Activated CD8-positive, alpha-beta memory T cell treated with anti-CD3 and anti-CD28 coated beads, Interleukin-2, amount 50 U/mL, for 1 hour (primary cell): Measurements from ENCODE around the gene ARSA.
"Not testable (repeated sequence)": the region's sequence is repeated elsewhere in the genome, so short reads cannot be mapped to it uniquely, and the experiment has no call there.

ENCODE experiments used
- DNase-seq: peaks from one replicate; pipeline ENCODE4 v3.0.0-alpha.2; 2020; ENCODE audit errors: extremely low read depth

The ARSA gene

DNA sequence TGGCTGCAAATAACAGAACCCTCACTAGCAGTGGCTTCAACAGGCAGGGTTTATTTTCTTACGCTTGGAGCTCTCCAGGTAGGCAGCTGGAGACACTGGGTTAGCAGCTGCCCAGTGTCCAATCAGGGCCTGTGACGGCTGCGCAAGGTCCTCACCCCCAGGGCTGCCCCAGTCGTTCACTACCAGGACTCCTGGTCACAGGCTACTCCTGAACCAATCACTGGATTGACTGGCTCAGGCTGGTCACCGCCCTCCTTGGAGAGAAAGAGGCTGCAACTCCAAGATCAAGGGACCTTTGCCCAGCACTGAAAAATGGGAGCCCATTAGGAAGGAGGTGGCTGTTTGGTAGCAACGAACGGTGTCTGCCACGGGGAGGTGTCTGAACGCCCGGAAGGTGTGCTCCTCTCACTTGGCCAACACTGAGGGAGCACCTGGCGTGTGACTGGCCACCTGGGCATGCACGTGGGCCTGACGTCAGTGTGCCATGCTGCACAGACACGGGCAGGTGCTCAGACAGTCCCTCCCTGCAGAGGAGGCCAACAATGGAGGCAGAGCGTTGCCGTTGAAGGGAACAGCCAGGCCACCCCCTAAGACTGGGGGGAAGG, 5.1 kb downstream of the ARSA start:
- no peak for DNase-seq

DNA sequence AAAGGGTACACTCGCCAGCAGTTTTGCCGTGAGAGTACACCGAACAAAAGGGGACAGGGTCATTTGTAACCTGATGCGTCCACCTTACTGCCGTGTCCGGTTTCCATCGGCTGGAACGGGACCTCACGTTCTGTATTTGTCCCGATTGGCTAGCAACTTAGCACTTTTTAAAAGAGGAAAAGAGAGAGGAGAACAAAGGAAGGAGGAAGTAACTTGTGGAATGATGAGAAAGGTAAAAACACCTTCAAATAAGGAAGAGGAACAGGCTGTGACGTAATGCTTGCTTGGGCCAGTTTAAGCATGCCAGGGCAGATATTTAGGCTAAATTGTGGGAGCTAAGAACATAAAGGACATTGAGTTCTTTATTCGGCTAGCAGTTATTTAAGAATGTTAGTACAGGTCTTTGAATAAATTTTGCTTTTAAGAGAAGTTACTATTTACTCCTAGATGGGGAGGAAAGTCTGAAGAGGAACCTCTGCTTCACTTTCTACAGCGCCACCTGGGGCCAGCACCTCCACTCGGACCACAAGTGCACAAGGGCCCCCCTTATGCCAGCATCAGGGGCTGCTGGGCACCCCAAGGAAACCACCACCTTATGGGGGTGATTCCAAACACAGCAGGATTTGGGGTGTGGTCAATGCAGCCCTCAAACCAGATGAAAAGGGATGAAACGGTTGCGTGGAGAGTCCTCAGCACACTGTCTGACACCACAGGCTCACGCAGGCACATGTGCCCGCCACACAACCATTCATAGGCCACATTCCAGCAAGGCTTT, 5.8 kb downstream of the ARSA start:
- DNase-seq, result no peak

DNA sequence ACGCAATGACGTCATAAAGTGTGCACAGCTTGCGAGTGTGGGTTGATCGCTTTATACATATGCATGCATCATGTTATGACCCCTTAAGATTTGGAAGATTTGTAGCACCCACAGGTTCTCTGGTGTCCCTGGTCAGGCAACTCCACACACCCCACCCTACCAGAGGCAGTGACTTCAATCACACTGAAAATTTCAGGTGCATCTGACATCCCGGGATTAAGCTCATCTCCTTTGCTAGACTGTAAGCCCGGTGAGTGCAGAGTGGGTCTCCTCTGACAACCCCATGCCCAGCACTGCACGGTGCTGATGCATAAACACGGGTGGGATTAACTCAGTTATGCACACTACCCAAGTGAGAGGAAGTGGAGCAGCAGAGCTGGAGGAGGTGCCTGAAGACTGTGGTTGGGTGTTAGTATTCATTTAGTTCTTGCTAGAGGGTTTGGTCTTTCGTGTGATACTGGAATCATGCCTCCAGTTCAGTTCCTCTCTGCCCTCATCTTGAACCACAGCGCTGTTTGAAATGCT, 6.5 kb downstream of the ARSA start:
- peak; percentile 29 for DNase-seq

DNA sequence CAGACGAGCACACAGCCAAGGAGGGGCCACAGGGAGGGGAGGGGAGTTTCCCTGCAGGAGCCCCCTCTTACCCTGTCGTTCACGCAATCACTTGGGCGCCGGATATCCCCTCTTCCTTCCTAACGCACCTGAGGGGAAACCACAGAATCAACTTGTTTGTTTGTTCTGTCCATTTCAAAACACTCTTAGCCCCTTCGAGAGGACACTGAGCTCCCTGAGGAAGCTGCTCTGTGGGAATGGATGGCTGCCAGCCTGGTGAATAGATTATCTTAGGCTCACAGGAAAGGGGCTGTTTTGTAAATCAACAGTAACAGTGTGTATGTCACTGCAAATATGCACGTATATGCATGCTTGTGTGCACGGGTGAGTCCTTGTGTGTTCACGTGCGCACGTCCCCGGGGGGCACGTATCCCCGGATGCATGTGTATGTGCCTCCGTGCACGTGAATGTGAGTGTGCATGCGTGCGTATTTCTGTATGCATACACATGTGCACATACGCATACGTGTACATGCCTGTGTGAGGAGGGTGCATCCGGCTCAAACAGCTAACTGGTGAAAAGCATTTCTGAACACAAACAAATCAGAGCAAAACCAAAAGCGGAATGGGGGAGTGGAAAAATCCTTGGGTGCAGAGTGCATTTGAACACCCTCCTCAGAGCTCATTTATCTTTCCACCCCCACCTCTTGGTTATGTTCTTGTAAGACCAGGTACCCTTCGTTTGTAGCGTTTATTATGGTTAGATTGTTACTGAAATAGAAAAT, 7.2 kb downstream of the ARSA start:
- peak; percentile 79 for DNase-seq

DNA sequence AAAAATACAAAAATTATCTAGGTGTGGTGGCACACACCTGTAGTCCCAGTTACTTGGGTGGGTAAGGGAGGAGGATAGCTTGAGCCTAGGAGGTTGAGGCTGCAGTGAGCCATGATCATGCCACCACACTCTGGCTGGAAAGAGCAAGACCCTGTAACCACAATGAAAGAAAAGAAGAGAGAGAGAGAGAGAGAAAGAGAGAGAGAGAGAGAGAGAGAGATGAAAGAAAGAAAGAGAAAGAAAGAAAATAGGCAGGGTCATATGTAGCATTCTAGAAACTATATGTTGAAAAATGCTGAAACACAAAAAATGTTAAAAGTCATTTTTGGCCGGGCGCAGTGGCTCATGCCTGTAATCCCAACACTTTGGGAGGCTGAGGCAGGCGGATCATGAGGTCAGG, 13.7 kb downstream of the ARSA start:
- DNase-seq, result not testable (repeated sequence)

DNA sequence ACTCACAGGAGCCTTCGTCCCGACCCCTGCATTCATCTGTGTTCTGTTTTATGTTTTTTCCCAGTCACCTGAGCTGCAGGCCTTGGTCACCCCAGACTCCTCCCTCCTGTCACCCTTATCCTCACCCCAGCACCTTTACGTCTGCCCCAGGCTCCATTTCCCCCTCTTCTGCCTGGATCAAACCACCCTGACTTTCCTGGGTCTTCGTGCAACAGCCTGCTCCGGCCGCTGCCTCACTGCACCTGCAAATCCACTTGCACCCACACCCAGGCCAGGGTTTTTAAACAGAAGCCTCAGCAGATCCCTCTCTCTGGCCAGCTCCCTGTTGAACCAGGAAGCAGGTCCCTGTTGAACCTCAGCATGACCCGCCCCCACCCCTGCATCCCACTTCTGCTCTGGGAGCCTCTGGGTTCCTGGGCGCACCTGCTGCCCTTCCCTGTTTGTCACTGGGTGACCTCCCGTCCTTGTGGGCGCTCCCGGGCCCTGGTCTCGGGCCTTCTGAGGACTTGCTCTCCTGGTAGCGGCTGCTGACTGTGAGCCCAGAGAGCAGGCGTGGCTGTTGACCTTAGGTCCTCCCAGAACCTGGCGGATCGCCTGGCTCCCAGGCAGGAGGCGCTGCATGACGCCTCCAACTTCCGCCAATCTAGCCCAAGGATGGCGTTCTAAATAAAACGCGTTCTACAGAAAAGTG, 14.5 kb downstream of the ARSA start:
- DNase-seq, result no peak

DNA sequence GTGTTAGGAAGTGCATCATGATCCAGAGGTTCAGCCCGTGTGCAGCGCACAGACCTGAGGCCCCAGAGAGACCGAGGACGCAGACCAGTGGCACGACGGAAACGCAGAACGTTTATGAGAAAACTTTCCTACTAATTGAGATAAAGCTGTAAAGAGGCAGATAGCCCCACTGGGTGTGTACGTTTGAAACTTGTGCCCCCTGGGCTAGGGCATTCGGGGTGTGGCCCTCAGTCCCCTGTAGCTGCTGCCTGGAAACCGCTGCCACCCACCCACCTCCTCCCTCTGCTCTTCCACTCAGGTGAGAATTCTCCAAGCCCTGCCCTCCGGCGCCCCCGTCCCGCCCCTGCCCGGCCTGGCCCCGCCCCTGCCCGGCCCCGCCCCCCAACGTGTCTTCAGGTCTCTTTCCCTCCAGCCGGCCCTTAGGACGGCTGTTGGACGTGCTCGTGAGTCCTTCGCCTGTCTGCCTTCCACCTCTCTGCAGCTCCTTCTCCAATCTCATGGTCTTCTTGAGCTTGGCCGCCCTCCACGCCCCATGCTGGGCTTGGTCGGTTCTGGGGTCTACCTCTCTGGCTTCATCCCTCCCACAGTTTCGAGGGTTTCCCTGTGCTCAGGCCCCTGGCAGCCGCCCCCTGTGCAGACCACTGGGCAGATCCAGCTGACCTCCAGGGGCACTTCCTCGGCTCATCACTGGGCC, 15.3 kb downstream of the ARSA start:
- DNase-seq, result no peak

DNA sequence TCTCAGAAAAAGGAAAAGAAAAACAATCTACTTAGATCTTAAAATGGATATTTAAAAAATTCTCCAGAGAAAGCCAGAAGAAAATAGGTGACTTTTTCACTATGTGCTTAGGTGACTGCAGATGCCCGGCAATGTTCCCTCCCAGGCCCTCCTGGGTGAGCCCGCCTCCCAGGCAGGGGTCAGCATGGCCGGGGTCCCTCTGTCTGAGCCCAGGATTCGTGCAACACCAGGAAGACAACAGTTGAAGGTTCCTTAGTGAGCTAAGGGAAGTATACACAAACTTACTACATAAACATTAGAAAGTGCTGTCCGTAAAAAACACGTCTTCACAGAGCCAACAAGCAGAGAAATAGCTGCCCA, 15.8 kb downstream of the ARSA start:
- no peak for DNase-seq

DNA sequence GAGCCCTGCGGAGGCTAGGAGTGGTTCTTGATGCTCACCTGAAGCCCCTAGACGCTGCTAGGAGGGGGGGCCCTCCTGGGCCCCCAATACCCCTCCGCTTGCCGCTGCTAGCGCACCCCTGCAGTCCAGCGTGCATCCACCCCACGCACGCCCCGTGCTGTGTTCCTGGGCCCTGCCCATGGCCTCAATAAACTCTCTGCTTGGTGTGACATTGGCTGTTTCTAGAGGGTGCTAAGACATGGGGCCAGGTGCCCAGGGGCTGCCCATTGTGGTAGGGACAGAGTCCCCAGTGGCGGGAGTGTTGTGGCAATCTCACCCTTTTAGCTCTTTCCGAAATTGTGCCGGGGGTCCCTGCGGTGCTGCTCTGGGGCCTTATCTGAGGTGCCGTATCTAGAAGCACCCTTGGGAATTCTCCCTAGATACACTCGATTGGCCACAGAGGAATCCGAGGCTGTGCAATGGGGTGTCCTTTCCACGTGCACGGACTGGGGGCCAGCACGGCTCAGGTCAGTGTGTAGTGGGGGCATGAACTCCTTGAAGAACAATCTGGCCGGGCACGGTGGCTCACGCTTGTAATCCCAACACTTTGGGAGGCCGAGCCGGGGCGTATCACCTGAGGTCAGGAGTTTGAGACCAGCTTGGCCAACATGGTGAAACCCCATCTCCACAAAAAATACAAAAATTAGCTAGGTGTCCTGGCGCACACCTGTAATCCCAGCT, 16.5 kb downstream of the ARSA start:
- no peak for DNase-seq

DNA sequence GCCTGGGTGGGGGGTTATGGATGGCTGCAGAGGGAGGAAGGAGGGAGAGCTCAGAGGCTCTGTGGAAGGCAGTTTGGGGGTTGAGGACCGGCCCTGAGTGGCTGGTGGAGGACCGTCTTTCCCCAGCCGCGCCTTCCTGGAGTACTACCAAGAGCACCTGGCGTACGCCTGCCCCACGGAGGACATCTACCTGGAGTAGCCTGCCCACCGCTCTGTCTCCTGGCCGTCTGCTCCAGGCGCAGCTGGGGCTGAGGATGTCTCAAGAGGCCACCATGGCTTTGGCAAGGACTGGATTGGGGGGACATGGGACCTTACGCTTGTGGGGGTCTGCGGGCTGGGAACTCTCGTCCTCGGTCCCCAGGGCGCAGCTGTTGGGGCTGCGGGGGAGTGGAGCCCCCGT, 17.4 kb downstream of the ARSA start:
- DNase-seq, result no peak

DNA sequence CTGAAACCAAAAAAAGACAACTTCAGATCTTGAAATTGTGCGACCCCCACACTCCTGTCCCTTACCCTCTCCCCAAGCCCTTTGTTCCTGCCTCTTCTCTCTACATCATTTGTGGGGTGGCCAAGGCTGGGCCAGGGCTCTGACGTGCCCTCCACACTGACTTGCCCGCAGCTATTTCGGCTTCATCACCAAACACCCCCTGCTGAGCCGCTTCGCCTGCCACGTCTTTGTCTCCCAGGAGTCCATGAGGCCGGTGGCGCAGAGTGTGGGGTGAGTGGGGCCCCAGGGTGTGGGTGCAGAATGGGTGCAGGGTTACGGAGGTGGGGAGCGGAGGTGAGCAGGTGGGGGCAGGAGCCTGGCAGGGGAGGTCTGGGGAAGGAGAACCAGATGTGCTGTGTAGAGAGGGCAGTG, 17.9 kb downstream of the ARSA start:
- DNase-seq, result no peak

DNA sequence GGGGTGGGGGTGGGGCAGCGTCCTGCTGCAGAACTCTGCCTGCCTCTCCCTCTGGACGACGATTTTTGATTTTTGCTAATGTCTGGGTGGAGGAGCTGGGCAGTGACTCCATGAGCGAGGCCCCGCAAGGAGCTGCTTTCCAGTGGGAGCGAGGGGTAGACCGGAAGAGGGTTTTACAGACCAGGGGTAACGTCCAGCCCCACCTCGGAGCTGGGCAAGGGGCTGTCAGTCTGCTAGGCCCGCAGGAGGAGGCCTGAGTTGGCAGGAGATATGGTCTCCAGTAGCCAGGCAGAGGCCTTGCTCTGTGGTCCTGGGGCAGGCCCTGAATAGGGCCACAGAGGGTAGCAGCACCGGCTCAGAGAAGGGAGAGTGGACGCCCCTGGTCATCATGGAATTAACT, 18.4 kb downstream of the ARSA start:
- no peak for DNase-seq

DNA sequence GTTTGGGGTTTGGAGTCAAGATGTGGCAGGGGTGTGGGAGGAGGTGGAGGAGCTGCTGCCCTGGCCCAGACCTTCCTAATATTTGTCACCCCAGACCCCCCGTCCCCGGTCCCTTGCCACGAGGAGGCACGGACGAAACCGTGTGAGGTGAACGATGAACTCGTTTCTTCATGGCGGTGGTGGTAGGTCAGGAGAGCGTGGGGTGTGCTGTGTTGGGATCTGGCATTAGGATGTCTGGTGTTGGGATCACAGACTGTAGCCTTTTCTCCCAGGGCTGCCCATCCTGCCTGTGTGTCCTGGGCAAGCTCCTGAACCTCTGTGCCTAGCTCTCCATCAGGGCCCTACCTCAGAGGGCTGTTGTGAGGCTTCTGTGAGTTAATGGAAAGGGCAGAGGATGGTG, 19.0 kb downstream of the ARSA start:
- DNase-seq, result no peak

DNA sequence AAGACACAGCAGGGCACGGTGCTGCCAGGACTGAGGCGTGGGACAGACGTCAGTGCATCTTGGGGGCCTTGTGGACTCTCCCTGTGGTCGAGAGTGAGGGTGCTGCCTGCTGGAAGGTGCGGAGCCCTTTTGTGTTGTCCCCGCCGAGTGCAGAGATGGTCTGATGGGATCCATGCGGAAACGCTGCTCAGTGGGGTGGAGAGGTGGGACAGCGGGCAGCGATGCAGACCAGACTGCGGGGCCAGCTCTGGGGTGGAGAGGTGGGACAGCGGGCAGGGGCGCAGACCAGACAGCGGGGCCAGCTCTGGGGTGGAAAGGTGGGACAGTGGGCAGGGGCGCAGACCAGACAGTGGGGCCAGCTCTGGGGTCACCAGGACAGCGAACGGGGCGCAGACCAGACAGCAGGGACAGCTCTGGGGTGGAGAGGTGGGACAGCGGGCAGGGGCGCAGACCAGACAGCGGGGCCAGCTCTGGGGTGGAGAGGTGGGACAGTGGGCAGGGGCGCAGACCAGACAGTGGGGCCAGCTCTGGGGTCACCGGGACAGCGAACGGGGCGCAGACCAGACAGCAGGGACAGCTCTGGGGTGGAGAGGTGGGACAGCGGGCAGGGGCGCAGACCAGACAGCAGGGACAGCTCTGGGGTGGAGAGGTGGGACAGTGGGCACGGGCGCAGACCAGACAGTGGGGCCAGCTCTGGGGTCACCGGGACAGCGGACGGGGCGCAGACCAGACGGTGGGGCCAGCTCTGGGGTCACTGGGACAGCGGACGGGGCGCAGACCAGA, 19.7 kb downstream of the ARSA start:
- DNase-seq, result not testable (repeated sequence)

DNA sequence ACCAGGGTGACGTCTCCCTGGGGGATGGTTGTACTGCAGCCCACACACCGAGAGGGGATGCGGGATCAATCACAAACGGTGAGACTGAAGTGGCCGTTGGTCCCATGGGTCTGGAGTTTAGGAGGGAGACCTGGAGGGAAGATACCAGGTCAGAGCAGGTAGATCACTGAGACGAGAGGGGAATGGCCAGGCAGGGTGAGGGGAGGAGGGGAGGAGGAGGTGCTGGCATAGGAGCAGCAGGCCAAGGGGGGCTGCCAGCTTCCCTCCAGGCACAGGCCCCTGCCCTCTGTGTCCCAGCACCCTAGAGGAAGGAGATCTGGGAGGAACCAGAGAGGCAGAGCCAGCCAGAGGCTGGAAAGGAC, 20.3 kb downstream of the ARSA start:
- DNase-seq, result no peak

DNA sequence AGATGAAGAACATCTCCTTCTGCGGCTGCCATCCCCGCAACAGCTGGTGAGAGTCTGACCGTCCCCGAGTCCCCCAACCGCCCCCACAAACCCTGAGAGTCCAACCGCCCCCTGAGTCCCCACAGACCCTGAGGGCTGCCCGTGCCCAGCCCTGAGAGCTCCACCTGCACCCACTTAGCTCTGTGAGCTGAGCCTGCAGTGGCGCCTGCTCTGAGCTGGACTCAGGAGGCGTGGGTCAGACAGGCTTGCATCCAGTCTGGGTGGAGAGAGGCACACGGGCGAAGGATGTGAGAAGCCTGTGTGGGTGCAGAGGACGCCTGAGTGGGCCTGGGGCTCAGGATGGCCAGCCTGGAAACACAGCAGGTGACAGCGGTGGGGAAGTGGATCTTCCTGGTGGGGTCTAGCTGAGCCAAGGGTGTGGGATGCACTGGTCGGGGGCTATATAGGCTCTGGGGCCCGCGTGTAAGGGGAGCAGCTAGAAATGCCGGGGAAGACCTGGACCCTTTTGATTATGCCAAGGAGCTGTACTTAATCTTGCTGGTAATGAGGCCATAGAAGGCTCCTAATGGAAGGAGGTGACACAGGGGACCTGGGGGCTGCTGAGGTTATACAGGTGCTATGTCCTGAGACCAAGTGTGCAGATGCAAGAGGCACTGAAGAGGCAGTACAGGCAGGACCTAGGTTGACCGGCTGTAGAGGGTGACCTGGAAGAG, 20.9 kb downstream of the ARSA start:
- no peak for DNase-seq

DNA sequence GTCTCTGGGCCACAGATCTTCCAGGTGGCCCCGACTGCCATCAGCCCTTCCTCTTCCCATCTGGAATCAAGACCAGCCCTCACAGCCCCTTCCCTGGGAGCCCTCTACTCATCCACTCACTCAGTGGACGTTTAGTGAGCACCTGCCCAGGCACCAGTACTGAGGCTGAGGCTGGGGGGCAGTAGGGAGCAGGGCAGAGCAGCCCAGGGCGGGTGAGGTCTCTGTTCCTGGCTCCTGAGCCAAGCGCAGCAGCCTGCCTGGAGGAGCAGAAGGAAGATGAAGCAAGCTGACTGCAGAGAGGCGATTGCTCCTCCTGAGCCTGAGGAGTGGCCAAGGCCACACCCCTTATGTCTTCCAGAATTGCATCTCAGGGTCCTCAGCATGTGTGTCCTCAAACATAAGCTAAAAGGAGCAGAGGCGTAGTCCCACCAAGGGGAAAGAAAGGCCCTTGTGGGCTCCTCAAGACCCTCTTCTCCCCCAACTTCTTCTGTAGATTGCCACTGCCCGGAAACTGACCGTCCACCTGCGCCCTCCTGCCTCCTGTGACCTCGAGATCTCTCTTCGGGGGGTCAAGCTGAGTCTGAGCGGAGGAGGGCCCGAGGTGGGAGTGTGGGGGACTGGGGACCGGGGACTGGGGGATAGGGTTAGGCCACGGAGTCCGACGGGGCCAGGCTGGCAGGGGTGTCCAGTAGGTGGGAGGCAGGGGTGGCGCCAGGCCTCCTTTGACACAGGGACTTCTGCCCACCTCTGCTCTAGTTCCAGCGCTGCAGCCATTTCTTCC, 21.6 kb downstream of the ARSA start:
- DNase-seq, result no peak

DNA sequence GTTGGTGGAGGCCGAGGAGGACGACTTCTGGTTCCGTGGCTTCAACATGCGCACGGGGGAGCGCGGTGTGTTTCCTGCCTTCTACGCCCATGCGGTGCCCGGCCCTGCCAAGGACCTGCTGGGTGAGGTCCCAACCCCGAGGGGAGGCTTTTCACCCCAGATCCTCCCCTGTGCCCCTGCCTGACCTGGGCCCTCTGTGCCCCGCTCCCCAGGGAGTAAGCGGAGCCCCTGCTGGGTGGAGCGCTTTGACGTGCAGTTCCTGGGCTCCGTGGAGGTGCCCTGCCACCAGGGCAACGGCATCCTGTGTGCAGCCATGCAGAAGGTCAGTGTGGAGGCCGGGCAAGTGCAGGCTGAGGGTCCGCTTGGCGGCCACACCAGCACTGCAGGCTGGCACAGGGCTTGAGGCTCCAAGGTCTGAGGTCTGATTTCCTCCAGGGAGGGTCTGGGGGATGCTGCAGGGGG, 22.3 kb downstream of the ARSA start:
- no peak for DNase-seq
